Left kidney (tissue), 8 donors: Measurements from ENCODE around the gene ACY1. TPM values are rescaled to one million over a fixed set of nuclear protein-coding genes. Genes with fewer than 3 reads are reported as not detected.

Experiments used
- DNase-seq: peaks from one replicate; pipeline ENCODE4 v3.0.0-alpha.2; 2013
- long read RNA-seq, 8 donors: transcript quantifications; one replicate each; lab custom pipeline, GENCODE V29; 2026
- polyA plus RNA-seq: library from polyadenylated mRNA; unstranded; fragments of 120-200 nt; gene quantifications from one replicate; pipeline ENCODE4 v1.2.1, GENCODE V29; 2013; ENCODE audit not compliant: insufficient read length

The ACY1 gene
- polyA plus RNA-seq = 109 TPM
- long read RNA-seq, donor 1, transcript ACY1-215 (15 exons, 1,684 nt) = major isoform, 28 of 41 reads
- long read RNA-seq, donor 1, transcript ACY1-227 (3 exons, 456 nt) = minor isoform, 6 of 41 reads
- long read RNA-seq, donor 1, partial matches to known transcripts = 0 of 41 reads
- long read RNA-seq, donor 1, other reads (novel, unspliced or antisense) = 0 of 41 reads
- long read RNA-seq, donor 2, transcript ACY1-215 (15 exons, 1,684 nt) = major isoform, 25 of 46 reads
- long read RNA-seq, donor 2, partial matches to known transcripts = 9 of 46 reads
- long read RNA-seq, donor 2, other reads (novel, unspliced or antisense) = 0 of 46 reads
- long read RNA-seq, donor 3, transcript ACY1-215 (15 exons, 1,684 nt) = major isoform, 17 of 1,439 reads
- long read RNA-seq, donor 3, transcript ACY1-221 (7 exons, 790 nt) = minor isoform, 5 of 1,439 reads
- long read RNA-seq, donor 3, partial matches to known transcripts = 1,343 of 1,439 reads
- long read RNA-seq, donor 3, other reads (novel, unspliced or antisense) = 66 of 1,439 reads
- long read RNA-seq, donor 4, partial matches to known transcripts = 0 of 3 reads
- long read RNA-seq, donor 4, other reads (novel, unspliced or antisense) = 0 of 3 reads
- long read RNA-seq, donor 5, transcript ACY1-215 (15 exons, 1,684 nt) = major isoform, 43 of 55 reads
- long read RNA-seq, donor 5, partial matches to known transcripts = 0 of 55 reads
- long read RNA-seq, donor 5, other reads (novel, unspliced or antisense) = 0 of 55 reads
- long read RNA-seq, donor 6, transcript ACY1-215 (15 exons, 1,684 nt) = major isoform, 17 of 33 reads
- long read RNA-seq, donor 6, partial matches to known transcripts = 7 of 33 reads
- long read RNA-seq, donor 6, other reads (novel, unspliced or antisense) = 0 of 33 reads
- long read RNA-seq, donor 7, transcript ACY1-215 (15 exons, 1,684 nt) = major isoform, 20 of 37 reads
- long read RNA-seq, donor 7, transcript ACY1-227 (3 exons, 456 nt) = minor isoform, 5 of 37 reads
- long read RNA-seq, donor 7, partial matches to known transcripts = 0 of 37 reads
- long read RNA-seq, donor 7, other reads (novel, unspliced or antisense) = 0 of 37 reads
- long read RNA-seq, donor 8, transcript ACY1-215 (15 exons, 1,684 nt) = major isoform, 8 of 10 reads
- long read RNA-seq, donor 8, partial matches to known transcripts = 0 of 10 reads
- long read RNA-seq, donor 8, other reads (novel, unspliced or antisense) = 0 of 10 reads

GRCh38 chr3:51982838-51983577 lies at the start of gene ACY1:
TSS of gene ACY1 (plus strand) at chr3:51983535. CDS start at chr3:51984065, 530 bp downstream.
- DNase-seq = peak; percentile 78

GRCh38 chr3:51934139-51934850 lies 49.0 kb upstream of the ACY1 start:
- DNase-seq = no peak

- no peak for DNase-seq
These were observed 48.1 kb upstream of the ACY1 start for GRCh38 chr3:51934991-51935885.

GRCh38 chr3:51935886-51936755 lies 47.2 kb upstream of the ACY1 start:
- DNase-seq = no peak

GRCh38 chr3:51937014-51937413 lies 46.3 kb upstream of the ACY1 start:
- no peak for DNase-seq

GRCh38 chr3:51937611-51938450 lies 45.5 kb upstream of the ACY1 start:
- DNase-seq = no peak

- DNase-seq = no peak
These were observed 44.4 kb upstream of the ACY1 start for GRCh38 chr3:51938780-51939425.

GRCh38 chr3:51940648-51941462 lies 42.5 kb upstream of the ACY1 start:
- DNase-seq = no peak

GRCh38 chr3:51941463-51941797 lies 41.9 kb upstream of the ACY1 start:
- DNase-seq = no peak

- DNase-seq = peak; percentile 99
These were observed 41.3 kb upstream of the ACY1 start, which contains the start of the genes PARP3 and RRP9 for GRCh38 chr3:51941798-51942602. TSS of gene PARP3 (plus strand) at chr3:51942363. CDS start at chr3:51943356, 993 bp downstream. TSS of gene RRP9 (minus strand) at chr3:51941904. CDS start at chr3:51941867, 37 bp downstream.

GRCh38 chr3:51942603-51943450 lies 40.5 kb upstream of the ACY1 start:
- DNase-seq = no peak

GRCh38 chr3:51943451-51944391 lies 39.6 kb upstream of the ACY1 start:
- no peak for DNase-seq

GRCh38 chr3:51944451-51945021 lies 38.8 kb upstream of the ACY1 start:
- no peak for DNase-seq
